GM21529 (cell line): ENCODE results near the gene PRSS1.
A peak's percentile ranks its signal among the peaks of the same experiment; 100 is the strongest.
"Not testable (repeated sequence)": the region's sequence is repeated elsewhere in the genome, so short reads cannot be mapped to it uniquely, and the experiment has no call there.

Source experiments
- ATAC-seq: cut with Tn5 transposase; IDR thresholded peaks from one replicate; pipeline ENCODE4 v1.9.1; 2021; ENCODE audit not compliant: unreplicated experiment

PRSS1 gene

DNA sequence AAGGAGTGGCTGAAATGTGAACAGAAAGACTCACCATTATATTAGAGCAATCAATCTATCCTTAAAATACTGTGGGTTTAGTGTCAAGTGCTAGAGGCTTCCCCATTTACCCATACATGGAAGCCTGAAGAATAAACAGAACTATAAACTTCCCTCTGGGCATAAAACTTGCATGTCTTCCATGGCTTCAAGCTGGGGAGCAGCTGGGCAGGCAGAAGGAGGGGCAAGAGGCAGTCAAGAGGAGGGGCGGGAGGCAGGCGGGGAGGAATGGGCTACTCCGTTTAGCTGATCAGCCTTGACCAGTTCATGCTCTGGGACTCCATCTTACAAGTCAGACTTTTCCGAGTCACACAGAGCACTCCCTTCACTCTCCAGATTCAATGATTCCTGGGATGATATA is 3.5 kb upstream of the PRSS1 start:
- no peak for ATAC-seq

DNA sequence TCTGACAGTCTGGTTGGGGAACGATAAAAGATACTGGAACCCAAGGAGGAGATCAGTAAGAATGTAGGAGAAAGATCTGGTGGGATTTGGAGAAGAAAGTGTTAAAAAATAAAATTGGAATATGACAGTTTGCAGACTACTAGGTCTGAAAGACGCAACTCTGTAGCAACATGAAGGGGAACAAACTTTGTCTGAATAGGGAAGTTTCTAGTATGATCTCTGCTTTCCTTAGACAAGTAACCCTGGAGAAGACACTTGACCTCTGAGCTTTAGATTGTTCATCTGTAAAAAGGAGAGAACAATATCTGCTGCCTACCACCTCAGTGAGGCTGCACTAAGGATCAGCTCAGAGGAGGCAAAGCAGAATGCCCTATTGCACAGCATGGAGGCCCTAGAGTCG is 3.0 kb upstream of the PRSS1 start:
- no peak for ATAC-seq

DNA sequence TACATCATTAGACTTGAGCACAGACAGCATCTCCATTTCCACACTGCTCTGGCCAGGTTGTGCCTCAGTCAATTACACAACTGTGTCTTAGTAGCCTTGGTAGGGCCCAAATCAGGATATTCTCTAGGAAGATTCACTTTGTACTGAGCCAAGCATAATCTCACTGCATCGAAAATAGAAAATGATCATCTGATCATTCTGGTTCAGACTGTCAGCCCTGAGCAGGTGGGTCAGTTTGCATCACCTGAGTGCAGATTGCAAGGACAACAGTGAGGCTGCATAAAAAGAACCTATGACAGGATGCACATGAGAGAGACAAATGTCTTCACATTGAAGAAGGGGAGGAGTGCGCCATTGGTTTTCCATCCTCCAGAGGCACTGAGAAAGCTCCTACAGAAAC is 862 bp upstream of the PRSS1 start:
- not testable (repeated sequence) for ATAC-seq

DNA sequence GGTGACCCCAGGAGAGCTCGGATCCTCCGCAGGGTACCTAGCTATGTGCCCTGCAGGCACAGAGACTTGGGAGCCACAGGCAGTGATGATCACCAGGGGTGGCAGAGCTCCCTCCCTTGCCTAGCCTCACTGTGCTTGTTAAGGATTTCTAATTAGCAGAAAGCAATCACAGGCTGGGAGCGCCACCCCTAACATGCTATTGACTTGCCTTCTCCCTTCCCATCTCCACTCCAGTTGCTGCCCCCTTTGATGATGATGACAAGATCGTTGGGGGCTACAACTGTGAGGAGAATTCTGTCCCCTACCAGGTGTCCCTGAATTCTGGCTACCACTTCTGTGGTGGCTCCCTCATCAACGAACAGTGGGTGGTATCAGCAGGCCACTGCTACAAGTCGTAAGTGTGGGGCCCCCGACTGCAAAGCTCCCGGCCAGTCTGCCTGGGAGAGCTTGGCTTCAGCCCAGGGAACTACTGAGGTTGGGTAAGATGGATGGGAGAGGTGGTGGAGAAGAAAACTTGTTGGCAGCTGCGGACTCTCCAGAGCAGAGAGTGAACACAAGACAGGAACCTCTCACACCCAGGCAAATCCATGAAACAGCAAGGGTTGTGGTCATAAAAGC is 1.2 kb downstream of the PRSS1 start:
- no peak for ATAC-seq

DNA sequence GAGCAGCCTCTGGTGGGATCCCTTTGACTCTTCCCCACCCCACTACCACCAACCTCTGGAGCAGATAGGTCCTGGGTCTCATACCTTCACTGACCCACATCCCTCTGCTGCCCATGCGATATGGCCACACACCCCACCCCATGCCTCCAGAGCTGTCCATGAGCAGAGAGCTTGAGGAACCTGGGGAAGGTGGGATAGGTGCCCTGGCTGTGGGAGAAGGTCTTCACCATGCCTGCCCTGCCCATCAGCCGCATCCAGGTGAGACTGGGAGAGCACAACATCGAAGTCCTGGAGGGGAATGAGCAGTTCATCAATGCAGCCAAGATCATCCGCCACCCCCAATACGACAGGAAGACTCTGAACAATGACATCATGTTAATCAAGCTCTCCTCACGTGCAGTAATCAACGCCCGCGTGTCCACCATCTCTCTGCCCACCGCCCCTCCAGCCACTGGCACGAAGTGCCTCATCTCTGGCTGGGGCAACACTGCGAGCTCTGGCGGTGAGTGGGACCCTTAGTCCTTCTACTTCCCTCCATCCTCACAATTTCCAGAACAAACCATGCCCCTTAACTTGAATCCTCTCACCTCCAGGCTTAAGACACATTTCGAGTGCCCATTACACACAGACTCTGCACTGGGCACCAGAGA is 2.4 kb downstream of the PRSS1 start:
- not testable (repeated sequence) for ATAC-seq

DNA sequence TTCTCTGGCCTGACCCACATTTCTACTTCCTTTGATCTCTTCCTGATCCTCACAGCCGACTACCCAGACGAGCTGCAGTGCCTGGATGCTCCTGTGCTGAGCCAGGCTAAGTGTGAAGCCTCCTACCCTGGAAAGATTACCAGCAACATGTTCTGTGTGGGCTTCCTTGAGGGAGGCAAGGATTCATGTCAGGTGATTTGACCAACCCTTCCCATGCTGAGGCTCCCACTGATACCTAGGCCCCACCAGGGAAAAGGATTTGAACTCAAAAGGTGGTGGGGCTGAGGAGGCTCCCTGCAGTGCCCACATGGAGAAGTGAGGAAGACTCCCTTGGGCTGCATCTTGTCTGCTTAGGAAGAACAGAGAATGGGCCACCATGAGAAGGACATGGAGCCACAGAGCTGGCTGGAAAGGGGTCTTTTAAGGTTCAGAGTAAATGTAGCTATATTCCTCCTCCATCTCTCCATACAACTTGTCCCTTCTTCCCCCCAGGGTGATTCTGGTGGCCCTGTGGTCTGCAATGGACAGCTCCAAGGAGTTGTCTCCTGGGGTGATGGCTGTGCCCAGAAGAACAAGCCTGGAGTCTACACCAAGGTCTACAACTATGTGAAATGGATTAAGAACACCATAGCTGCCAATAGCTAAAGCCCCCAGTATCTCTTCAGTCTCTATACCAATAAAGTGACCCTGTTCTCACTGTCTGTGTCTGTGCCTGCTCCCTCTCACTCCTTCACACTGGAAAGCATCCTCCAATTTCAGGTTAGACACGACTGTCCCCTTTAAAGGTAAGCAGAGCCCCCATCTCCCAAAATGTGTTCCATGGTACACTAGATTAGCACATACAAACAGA is 3.3 kb downstream of the PRSS1 start:
- no peak for ATAC-seq

DNA sequence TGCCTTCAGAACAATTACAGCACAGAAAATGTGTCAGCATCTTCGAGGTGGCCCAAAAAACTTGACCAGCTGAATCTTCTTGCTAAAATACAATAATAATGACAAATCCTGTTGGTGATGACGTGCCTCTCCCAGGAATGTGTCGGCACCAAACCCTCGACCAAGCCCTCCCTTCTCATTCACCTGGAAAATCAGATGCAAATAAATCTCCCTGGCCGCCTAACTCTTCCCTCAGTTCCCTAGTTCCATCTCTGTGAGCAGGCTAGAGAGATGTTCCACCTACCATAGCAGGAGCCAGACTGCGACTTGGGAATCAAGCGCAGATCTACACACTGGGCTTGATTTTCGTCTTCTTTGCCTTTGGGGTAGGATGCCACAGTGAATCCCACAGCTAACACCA is 4.1 kb downstream of the PRSS1 start:
- ATAC-seq: no peak

DNA sequence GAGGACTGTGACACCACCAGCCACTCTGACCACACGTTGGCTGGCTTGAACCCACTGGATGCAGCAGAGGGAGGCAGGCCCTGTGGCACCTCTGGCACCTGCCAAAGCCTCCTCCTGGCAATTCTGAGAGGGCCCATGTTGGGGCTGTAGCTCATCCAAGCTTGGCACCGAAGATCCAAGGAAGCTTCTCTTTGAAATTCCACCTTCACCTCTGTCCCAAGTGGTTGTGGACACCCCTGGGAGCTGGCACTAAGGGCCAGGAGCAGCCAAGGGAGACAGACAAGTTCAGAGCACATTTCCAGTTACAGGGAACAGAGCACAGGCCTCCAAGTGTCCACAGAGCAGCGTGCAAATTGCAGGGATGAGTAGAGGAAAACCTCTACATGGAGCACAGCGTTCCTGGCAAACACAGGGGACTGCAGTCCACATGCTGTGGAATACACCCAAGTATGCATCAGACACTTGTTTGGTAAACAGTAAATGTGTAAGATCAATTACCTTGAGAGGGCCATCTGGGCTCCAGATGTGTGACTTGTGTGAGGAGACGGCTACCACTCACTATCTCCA is 4.7 kb downstream of the PRSS1 start:
- ATAC-seq: not testable (repeated sequence)

DNA sequence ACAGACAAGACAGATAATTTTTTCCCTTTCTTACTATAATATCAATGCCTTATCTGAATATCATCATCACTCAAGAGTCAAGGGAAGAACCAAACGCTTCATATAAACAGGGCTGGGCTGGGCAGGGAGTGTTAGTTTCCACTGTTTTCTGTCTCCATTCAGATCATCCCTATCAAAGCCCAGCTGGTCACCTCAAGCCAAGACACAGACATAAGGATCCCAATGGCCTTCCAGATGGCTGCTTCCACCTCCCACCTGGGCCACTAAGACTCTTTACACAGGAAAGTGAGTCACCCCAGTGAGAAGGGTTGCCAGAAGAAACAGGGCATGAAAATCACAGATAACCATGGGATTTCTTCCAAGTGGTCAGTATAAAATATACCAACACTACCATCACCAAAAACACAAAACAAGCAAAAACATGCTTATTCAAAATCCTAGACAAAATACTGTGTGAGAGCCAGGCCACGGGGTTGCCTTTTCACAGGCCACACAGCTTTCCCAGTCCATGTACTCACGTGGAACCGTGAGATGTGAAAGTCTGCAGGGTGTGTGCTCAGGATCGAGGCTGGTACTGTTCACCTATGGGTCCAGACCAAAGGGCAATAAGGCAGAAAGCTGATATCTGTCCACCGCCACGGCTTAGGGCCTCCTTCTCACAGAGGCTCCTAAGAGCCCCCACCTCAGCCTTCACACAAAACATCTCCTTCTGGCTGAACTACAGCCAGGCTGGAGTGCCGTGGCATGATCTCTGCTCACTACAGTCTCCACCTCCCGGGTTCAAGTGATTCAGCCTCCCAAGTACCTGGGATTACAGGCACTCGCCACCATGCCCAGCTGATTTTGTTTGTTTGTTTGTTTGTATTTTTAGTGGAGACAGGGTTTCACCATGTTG is 5.7 kb downstream of the PRSS1 start:
- ATAC-seq: no peak

DNA sequence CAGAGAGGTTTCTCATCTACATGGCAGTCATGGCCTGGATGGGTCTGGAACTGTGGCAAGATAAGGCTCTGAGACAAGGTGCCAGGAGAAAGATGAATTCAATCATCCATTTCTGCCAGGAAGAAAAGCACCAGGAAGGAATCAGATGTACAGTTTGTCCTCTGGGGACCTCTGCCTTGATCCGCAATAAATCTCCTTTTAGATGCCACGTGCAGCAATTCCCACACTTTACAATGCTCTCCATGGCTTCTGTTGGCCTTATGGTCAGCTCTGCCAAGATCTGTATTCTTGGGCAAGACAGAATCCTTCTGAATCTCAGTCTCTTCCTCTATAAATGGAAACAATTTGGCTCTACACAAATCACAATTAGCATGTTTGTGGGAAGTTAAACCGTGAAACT is 9.0 kb downstream of the PRSS1 start:
- not testable (repeated sequence) for ATAC-seq

DNA sequence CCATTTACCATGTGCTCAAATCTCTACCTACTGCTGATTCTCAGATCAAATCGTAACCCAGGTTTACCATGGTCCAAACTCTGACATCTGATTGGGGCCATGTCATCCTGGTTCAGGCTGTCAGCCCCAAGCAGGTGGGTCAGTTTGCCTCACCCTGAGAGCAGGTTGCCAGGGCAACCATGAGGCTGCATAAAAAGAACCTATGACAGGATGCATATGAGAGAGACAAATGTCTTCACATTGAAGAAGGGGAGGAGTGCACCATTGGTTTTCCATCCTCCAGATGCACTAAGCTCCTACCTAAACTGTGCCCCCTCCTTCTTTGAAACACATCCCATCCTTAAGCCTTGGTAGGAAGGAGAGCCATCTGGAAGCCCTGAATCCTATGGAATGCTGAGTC is 10.2 kb downstream of the PRSS1 start:
- no peak for ATAC-seq

DNA sequence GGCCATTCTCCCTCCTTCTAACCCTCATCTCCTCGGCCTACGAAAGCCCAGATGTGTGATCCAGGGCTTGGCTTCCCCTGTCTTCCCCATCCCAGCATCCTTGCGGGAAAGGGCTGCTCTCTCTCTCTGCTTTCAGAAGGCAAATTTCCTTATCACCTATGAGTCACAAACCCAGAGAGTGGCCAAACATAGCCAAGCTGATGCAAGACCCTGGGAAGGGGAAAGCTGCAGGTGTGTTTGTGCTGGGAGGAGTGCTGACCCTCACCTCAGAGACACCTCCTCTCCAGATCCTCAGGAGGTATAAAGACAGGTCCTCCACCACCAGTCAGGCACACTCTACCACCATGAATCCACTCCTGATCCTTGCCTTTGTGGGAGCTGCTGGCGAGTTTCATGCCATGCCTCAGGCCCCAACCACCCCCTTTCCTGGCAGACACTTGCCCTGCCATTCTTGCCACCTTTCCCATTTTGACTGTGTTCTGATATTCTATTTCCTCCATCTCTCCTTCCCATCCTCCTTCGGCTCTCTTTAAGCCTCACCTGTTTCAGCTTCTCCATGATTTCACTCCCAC is 10.9 kb downstream of the PRSS1 start:
- no peak for ATAC-seq

DNA sequence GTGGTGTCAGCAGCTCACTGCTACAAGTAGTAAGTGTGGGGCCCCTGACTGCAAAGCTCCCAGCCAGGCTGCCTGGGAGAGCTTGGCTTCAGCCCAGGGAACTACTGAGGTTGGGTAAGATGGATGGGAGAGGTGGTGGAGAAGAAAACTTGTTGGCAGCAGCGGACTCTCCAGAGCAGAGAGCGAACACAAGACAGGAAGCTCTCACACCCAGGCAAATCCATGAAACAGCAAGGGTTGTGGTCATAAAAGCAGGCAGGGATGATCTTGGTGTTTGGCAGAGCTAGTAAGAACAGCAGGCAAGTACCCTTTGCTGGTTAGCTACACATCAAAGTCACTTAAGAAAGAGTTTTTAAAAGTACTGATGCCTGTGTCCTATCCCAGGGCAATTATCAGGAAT is 12.3 kb downstream of the PRSS1 start:
- not testable (repeated sequence) for ATAC-seq

DNA sequence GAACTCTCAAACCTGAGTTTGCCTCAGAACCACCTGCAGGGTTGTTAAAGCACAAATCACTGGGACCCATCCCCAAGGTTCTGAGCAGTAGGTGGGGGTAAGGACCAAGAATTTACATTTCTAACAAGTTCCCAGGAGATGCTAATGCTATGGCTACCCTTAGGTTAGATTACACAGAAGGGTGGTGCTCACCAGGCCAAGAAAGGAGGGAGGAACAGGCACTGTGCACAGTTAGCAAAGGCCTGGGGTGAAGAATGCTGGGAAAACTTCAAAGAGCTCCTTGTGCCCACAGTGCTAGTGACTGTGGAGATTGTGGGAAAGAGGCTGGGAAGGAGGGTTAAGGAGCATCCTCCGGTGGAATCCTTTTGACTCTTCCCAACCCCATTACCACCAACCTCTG is 12.8 kb downstream of the PRSS1 start:
- ATAC-seq: no peak

DNA sequence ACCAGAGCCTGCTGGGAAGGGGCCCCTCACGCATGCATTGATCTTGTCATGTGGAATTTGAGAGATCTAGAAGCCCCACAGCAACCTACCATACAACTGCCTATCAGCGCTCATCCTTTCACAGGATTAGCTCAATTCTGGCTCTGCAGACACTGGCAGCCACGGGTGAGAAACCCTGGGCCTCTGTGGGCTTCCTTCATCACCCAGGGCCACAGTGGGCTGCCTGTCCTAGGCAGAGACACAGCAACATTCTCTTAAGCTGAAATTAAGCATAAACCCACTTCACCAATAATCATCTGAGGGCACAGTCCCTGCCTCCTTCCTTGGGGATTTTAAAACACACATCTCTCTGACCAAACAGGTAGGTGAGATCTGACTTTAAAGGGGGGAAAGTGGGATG is 18.2 kb downstream of the PRSS1 start:
- no peak for ATAC-seq

DNA sequence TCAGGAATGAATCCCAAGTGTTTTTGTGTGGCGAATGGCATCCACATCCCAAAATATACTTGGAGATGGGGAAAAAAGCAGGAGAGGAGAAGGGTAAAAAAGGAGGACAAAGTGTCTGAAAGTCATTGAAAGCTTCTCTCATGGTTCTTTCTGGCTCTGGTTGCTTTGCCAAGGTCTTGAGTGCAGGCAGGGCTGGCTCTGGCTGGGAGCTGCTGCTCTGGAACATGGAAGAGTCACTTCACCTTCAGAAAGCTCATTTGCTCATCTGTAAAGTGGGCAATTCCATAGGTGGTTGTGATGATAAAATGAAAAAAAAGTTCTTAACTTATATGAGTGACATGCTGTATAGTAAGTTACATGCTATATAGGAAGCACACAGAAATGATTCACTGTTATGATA is 18.6 kb downstream of the PRSS1 start:
- ATAC-seq: no peak

DNA sequence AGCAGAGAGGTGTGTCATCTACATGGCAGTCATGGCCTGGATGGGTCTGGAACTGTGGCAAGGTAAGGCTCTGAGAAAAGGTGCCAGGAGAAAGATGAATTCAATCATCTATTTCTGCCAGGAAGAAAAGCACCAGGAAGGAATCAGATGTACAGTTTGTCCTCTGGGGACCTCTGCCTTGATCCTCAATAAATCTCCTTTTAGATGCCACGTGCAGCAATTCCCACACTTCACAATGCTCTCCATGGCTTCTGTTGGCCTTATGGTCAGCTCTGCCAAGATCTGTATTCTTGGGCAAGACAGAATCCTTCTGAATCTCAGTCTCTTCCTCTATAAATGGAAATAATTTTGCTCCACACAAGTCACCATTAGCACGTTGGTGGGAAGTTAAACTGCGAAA is 19.6 kb downstream of the PRSS1 start:
- ATAC-seq: not testable (repeated sequence)

DNA sequence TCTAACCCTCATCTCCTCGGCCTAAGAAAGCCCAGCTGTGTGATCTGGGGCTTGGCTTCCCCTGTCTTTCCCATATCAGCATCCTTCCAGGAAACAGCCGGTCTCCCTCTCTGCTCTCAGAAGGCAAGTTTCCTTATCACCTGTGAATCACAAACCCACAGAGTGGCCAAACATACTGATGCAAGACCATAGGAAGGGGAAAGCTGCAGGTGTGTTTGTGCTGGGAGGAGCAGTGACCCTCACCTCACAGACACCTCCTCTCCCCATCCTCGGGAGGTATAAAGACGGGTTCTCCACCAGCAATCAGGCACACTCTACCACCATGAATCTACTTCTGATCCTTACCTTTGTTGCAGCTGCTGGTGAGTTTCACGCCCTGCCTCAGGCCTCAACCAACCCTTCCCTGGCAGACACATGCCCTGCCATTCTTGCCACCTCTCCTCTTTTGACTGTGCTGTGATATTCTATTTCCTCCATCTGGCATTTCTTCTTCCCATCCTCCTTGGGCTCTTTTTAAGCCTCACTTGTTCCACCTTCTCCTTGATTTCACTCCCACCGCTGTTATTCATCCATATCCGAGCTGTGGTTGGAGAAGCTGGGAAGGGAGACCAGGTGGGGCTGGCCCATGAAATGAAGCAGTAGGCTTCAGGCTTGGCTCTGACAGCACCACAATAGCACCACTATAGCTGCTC is 21.5 kb downstream of the PRSS1 start, which contains the start of gene PRSS2:
Gene PRSS2, plus strand, starts transcription at position 310 of the 692 bp plus-strand sequence. Its CDS starts 13 bp downstream, at position 323.
- ATAC-seq: peak; percentile 22

DNA sequence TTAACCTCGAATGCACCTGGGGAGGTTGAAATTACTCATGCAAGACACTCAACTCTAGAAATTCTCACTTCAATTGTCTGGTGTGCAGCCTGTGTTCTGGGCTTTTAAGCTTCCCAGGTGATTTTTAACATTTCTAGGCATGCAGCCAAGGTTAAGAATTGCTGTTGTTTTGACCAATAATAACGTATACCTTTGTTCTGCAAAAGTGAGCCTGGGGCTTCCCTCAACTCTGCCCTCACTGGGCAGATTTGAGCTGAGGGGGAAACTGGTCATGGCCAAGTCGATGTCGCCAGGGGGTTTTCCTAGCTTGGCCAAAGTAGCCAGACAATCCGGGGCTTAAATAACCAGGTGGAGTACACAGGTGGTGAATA is 22.1 kb downstream of the PRSS1 start:
- ATAC-seq: peak; percentile 86

DNA sequence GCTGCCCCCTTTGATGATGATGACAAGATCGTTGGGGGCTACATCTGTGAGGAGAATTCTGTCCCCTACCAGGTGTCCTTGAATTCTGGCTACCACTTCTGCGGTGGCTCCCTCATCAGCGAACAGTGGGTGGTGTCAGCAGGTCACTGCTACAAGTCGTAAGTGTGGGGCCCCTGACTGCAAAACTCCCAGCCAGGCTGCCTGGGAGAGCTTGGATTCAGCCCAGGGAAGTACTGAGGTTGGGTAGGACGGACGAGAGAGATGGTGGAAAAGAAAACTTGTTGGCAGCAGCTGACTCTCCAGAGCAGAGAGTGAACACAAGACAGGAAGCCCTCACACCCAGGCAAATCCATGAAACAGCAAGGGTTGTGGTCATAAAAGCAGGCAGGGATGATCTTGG is 22.8 kb downstream of the PRSS1 start:
- no peak for ATAC-seq
